ENCODE measurements around the gene CRYZL1.

- TF ChIP-seq CTCF (IDR thresholded peaks at IDR 0.05) = no peak
- TF ChIP-seq POLR2A (IDR thresholded peaks at IDR 0.05) = no peak
These were observed 6.0 kb upstream of the CRYZL1 start for GRCh38 chr21:33647587-33647986.
